Stromal cell of bone marrow (primary cell): Measurements from ENCODE around the gene DNAAF1.

ENCODE experiments used
- DNase-seq: peaks from one replicate; pipeline ENCODE4 v3.0.0-alpha.2; 2012; ENCODE audit warnings: low read depth

The DNAAF1 gene

DNA sequence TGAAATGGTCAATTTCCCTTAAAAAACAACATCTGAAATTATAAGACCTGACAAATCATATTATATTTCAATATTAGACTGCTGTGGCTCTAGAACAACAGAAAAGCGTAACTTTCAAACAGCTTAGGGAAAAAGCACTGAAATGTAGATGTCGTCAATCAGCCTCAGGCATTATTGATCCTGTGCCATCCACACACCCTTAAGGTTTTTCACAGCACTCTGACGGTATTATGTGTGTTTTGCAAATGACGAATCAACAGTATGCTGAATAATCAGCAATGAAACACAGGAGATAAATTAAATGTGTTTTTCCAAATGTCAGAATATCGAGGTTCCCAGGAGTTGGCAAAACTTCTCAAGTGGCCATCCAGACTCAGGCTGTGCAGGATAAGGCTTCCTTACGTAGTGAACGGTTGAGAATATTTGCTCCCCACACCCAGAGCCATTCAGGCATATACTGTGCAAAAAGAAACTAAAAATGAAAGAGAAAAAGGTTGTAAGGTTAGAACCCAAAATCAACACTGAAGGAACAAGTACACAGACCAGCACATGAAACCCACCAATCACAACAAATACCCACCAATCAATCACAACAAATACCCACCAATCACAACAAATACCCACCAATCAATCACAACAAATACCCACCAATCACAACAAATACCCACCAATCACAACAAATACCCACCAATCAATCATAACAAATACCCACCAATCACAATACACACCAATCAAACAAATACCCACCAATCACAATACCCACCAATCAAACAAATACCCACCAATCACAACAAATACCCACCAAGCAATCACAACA lies 20.6 kb upstream of the DNAAF1 start:
- no peak for DNase-seq

DNA sequence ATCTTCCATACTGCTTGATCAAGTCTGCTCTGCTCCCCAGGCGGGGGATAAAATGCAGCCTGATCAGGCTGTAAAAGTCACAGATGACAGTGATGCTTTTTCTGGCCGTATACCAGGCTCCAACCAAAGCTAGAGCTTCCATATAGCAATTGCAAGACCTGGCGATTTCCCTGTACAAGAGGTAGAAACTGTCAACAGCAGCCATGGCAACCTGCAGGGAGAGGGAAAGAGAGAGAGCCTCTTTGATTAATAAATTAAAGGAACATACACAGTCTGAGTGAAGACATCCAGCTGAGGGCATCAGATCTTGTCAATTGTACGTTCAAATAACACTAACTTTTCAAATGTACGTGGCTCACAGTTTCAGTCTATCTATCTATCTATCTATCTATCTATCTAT lies 14.0 kb upstream of the DNAAF1 start:
- DNase-seq, result no peak

GRCh38 chr16:84132527-84133285 lies 12.4 kb upstream of the DNAAF1 start:
- DNase-seq, result no peak

GRCh38 chr16:84136331-84137125 lies 8.6 kb upstream of the DNAAF1 start:
- no peak for DNase-seq

- no peak for DNase-seq
Measured at GRCh38 chr16:84137287-84137686, 7.8 kb upstream of the DNAAF1 start.

DNA sequence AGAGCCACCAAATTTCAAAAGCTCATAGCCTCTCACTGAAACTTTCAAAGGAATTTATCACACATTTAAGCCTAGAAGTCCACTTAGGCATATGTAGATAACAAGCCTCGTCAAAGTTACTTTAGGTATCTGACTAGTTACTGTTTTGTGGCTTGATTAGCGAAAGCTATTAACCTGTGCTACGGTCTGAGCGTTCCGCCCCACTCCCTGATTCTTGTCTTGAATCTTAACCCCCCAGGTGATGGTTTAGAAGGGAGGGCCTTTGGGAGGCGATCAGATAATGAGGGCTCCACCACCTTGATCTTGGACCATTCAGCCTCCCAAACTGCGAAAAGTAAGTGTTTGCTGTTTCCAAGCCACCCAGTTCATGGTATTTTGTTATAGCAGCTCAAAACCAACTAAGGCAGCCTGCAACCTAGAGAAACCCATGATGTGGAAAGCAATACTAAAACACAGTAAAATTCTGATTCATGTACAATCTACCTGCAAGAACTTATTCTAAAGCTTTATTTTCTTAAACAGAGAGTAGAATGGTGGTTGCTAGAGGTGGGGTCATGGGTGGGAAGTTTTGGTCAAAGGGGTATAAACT lies 7.2 kb upstream of the DNAAF1 start:
- no peak for DNase-seq

DNA sequence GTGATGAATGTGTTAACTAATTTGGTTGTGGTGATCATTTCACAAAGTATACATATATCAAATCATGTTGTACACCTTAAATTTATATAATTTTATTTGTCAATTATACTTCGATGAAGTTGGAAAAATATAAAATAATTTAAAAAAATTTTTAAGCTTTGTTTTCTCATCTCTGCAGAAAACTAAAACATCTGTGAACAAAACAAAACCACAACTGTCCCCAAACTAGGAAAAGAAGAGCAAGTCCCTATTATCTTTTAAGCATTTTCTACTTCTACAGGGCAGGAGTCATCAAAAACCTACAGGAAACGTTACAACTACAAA lies 6.6 kb upstream of the DNAAF1 start:
- no peak for DNase-seq

- DNase-seq, result no peak
Measured at GRCh38 chr16:84138824-84139627, 6.1 kb upstream of the DNAAF1 start.

DNA sequence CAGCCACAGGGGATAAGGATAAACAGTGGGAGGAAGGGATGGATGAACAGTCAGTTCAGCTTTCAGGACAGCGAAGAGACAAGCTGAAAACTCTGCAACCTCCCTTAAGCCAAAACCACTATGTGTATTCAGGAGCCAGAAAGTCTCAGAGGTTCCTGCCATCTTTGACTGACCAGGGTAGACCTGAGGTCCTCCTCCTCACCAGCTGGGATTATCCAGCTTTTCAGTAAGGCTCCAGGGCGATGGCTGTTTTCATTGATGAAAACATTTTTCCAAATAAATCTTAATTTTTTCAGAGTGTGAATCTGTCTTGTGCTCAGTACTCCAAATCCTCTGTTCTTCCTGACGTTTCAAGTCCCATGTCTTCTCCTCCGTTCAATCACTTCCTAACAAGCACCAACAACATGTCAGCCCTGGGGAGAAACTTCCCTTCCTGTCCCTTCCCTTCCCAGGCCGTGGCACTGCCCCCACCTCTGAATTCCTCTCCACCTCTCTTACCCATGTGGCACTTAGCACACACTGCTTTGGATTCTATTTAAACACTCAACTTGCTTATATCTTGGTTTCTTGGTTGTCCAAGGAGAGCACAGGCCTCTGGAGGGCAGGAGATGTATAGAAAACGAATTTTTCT lies 5.4 kb upstream of the DNAAF1 start:
- DNase-seq, result no peak

DNA sequence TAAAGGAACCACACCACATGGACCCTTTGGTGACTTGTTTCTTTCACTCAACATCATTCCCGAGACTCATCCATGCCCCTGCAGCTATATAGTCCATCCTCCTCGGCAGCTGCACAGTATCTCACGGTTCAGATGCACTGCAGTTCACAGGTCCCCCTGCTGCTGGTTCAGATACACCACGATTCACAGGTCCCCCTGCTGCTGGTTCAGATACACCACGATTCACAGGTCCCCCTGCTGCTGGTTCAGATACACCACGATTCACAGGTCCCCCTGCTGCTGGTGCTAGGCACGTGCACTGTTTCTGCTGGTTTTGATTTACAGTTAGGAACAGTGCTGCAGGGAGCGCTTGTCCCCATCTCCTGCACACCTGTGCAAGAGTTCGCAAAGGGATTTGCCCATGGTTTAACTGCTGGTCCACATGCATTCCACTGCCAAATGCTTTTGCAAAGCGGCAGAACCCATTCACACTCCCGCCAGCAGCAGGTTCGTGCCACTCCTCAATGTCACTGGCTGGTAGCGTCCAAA lies 3.9 kb upstream of the DNAAF1 start:
- DNase-seq, result no peak

GRCh38 chr16:84143081-84143480 lies 2.0 kb upstream of the DNAAF1 start:
- no peak for DNase-seq

- no peak for DNase-seq
Measured at GRCh38 chr16:84143784-84144199, 1.3 kb upstream of the DNAAF1 start.

DNA sequence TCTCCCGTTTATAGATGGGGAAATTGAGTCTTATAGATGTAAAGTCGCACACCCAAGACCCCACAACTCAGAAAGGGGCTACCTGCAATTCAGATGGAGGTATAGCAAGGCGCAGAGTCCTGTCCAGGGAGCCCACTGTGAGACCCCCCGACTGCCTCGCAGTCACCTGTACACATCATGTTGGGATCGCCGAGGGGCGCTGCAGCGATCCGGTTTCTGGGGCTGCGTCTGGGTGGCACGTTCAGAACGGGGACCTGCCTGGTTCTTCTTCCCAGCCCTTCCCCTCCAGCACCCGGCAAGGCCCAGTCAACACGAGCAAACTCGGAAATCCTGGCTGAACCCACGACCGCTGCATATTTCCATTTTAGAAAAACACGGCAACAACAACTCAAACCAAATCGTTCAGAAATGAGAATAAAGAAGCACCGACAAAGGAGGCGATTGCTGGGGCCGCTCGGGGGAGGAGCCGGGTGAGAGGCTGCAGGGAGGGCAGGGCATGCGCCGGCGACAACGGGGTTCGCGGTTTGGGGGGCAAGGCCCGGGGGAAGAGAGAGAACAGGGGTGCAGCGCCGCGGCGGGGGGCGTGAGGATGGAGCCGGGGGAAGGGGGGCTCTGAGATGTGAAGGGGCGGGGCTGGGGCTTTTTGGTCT lies 774 bp upstream of the DNAAF1 start:
- DNase-seq, result no peak

GRCh38 chr16:84150926-84151325 lies 5.8 kb downstream of the DNAAF1 start:
- no peak for DNase-seq

DNA sequence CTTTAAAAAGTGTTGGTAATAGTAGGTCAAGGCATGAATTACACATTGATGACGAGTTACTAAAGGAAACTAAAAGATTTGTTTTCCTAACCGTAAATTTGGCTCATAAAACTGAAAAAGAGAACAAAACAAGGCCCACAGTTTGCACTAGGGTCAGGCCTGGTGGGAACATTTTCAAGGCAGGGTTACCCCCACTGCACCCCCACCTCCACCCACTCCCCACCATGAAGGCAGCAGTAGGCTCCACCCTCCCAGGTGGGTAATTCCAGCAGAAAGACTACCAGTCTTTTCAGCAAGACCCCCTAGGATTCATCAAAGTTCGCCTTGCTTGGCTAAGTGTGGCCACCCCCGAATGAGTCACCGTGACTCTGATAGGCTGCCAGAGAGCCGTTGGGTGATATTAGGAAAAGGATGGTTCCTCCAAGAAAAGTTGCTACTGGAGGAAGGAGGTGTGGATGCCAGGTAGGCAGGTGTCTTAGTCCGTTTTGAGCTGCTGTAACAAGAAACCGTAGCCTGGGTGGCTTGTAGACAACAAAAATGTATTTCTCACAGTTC lies 8.6 kb downstream of the DNAAF1 start:
- DNase-seq, result no peak

- DNase-seq, result no peak
Measured at GRCh38 chr16:84155226-84155625, 10.1 kb downstream of the DNAAF1 start.

DNA sequence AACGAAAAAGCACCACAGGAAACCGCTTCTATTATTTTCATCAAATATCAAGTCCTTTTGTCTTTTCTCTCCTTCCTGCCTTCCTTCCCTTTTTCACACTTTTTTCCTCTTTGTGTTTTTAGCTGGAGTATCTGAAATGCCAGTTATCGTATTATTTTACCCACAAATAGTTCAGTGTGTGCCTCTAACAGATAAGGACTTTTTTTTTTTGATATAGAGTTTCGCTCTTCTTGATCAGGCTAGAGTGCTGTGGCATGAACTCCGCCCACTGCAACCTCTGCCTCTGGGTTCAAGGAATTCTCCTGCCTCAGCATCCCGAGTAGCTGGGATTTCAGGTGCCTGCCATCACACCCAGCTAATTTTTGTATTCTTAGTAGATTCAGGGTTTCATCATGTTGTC lies 10.7 kb downstream of the DNAAF1 start:
- no peak for DNase-seq

DNA sequence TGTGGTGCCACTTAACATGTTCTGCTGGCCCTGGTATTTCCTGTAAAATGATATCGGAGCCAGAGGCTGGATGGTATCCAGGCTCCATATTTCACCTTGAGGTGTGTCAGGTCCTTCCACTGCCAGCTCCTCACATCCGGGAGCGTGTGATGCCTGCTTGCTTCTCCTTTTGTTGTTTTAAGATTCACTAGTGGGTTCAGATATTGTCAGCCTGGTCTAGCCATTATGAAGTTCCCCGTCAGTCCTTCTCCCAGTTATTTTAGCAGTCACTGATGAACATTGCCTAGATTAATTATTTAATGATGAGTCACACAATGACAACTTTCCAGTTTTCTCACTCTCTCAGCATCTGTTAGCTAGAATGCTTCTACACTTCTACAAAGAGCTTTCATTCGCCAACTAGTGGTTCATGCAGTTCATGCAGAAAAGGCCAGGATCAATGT lies 11.3 kb downstream of the DNAAF1 start:
- DNase-seq, result no peak

DNA sequence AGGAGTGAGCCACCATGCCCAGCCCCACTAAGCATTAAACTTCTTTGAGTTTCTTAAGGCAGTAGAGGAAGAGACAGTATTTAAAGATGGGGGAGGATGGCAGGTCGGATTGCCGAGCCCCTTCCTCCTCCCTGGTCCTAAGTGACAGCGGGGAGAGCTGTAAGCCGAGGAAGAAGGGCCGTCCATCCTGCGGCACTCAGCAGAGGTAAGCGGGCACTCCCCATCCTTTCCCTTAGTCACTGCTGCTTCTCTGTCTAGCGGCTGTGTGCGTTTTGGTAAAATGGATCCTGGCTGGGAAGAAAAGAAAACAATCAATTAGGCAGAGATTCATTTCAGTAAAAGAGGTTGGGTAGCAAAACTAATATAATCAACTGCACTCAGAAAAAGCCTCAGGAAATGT lies 13.9 kb downstream of the DNAAF1 start:
- DNase-seq, result no peak

GRCh38 chr16:84159800-84160199 lies 14.7 kb downstream of the DNAAF1 start:
- no peak for DNase-seq
